ENCODE results near the gene HHIPL1. TPM values are rescaled to one million over a fixed set of nuclear protein-coding genes. Genes with fewer than 3 reads are reported as not detected.

The HHIPL1 gene
- total RNA-seq, 1 donor from 2014 or later: 2.7 TPM

DNA sequence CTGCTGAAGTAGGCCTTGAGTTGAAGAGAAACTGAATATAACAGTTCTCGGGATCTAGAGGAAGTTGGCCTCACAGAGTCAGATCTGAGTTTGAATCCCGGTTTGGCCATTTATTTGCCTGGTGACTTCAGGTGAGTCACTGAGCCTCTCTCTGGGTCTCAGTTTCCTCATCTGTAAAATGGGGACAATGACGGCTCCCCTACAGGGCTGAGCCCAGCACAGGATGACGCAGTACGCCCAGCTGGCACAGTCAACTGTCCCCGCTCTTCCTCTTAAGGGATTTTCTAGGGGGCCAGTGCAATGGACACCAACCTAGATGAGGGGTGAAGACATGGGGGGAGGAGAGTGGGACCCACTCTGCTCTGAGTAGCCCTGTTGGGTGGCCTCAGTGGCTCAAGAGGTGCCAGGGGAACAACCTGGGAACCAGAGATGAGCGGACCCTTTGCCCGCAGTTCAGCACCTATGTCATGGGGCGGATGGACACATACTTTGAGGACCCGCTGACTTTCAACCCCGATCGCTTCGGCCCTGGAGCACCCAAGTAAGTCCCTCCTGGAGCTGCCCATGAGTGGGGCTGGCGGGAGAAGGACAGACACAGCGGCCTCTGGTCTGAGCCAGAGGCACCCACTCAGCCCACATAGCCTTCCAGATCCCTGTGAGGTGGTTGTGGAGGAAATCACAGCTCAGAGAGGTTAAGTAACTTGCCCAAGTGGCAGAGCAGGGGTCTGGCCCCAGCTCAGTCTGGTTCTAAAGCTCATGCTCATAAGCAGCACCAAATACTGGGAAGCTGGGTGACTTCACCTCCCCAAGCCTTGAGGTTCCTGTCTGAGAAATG is 80.2 kb downstream of the HHIPL1 start:
- H3K9me3 Mint-ChIP-seq (ENCODE audit: unreplicated experiment): no peaks in the 10 kb centered on the region
- peaks cover 6% of the 10 kb centered on the region for H3K27me3 Mint-ChIP-seq (ENCODE audit: unreplicated experiment)
- peaks cover 3% of the 10 kb centered on the region for H3K4me1 Mint-ChIP-seq (ENCODE audit: unreplicated experiment)
- TF ChIP-seq, protein P1, sequence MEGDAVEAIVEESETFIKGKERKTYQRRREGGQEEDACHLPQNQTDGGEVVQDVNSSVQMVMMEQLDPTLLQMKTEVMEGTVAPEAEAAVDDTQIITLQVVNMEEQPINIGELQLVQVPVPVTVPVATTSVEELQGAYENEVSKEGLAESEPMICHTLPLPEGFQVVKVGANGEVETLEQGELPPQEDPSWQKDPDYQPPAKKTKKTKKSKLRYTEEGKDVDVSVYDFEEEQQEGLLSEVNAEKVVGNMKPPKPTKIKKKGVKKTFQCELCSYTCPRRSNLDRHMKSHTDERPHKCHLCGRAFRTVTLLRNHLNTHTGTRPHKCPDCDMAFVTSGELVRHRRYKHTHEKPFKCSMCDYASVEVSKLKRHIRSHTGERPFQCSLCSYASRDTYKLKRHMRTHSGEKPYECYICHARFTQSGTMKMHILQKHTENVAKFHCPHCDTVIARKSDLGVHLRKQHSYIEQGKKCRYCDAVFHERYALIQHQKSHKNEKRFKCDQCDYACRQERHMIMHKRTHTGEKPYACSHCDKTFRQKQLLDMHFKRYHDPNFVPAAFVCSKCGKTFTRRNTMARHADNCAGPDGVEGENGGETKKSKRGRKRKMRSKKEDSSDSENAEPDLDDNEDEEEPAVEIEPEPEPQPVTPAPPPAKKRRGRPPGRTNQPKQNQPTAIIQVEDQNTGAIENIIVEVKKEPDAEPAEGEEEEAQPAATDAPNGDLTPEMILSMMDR (IDR thresholded peaks at IDR 0.05): no peak
- H3K4me3 Mint-ChIP-seq (ENCODE audit: unreplicated experiment): no peak overlapping the region
- H3K36me3 Mint-ChIP-seq (ENCODE audit: unreplicated experiment): no peaks in the 10 kb centered on the region
- H3K27ac Mint-ChIP-seq (ENCODE audit: unreplicated experiment): no peak overlapping the region
- peak; percentile 77 for DNase-seq (ENCODE audit: extremely low spot score, unreplicated experiment)

DNA sequence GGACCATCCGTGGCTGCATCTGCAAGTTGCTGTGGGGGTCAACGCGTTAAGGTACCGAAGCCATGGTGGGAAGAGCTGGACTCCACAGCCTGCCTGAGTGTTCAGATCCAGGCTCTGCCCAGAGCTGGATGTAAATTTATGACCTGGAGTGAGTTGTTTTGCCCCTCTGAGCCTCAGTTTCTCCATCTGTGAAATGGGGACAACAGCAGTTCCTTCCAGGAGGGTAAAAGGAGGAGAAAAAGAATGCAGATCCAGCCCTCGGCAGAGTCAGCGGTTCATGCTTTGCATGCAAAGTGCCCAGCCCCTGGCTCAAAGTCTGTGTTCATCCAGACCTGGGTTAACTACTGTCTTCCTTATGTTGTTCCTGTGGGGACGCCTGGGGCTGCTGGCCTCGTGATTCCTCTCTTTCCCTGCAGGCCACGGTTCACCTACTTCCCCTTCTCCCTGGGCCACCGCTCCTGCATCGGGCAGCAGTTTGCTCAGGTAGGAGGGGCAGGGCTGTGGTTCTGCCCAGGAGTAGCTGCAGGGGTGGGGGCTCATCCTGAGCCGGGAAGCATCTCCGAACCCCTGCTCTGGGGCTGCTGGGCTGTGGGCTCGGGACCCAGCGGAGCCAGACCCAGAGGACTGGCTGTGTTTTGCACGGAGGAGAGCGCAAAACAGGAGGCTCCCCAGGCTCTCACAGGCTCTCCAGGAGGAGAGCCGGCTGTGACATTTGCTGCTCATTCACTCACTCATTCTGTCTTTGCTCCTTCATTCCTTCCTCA is 81.0 kb downstream of the HHIPL1 start:
- H3K27ac Mint-ChIP-seq (ENCODE audit: unreplicated experiment): no peak overlapping the region
- TF ChIP-seq, protein P1 (IDR thresholded peaks at IDR 0.05): no peak
- H3K27me3 Mint-ChIP-seq (ENCODE audit: unreplicated experiment): peaks cover 6% of the 10 kb centered on the region
- H3K4me3 Mint-ChIP-seq (ENCODE audit: unreplicated experiment): no peak overlapping the region
- peaks cover 3% of the 10 kb centered on the region for H3K4me1 Mint-ChIP-seq (ENCODE audit: unreplicated experiment)
- peak; percentile 56 for DNase-seq (ENCODE audit: extremely low spot score, unreplicated experiment)
- no peaks in the 10 kb centered on the region for H3K36me3 Mint-ChIP-seq (ENCODE audit: unreplicated experiment)
- no peaks in the 10 kb centered on the region for H3K9me3 Mint-ChIP-seq (ENCODE audit: unreplicated experiment)

DNA sequence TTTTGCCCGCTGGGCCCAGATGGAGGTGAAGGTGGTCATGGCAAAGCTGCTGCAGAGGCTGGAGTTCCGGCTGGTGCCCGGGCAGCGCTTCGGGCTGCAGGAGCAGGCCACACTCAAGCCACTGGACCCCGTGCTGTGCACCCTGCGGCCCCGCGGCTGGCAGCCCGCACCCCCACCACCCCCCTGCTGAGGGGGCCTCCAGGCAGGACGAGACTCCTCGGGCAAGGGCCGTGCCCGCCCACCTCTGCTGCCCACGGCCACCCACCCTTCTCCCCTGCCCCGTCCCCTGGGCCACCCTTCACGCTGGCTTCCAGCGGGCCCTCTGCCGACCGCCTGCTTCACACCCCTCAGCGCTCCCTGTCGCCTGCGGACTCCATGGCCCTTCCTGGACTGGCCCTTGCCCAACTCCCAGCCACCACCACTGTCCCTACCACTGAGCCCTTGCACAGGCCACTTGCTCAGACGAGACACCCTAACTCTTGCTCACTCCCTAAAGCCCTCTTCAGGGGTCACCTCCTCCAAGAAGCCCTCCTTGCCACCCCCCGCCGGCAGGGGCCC is 81.7 kb downstream of the HHIPL1 start:
- Mint-ChIP-seq H3K36me3 (ENCODE audit: unreplicated experiment) (no peaks in the 10 kb centered on the region), H3K4me1 (ENCODE audit: unreplicated experiment) (peaks cover 3% of the 10 kb centered on the region), H3K27me3 (ENCODE audit: unreplicated experiment) (peaks cover 6% of the 10 kb centered on the region), H3K4me3 (ENCODE audit: unreplicated experiment) (no peak overlapping the region), H3K9me3 (ENCODE audit: unreplicated experiment) (no peaks in the 10 kb centered on the region), H3K27ac (ENCODE audit: unreplicated experiment) (peak overlapping the region; percentile 52)
- TF ChIP-seq, protein P1 (IDR thresholded peaks at IDR 0.05): no peak
- DNase-seq (ENCODE audit: extremely low spot score, unreplicated experiment): peak; percentile 82

DNA sequence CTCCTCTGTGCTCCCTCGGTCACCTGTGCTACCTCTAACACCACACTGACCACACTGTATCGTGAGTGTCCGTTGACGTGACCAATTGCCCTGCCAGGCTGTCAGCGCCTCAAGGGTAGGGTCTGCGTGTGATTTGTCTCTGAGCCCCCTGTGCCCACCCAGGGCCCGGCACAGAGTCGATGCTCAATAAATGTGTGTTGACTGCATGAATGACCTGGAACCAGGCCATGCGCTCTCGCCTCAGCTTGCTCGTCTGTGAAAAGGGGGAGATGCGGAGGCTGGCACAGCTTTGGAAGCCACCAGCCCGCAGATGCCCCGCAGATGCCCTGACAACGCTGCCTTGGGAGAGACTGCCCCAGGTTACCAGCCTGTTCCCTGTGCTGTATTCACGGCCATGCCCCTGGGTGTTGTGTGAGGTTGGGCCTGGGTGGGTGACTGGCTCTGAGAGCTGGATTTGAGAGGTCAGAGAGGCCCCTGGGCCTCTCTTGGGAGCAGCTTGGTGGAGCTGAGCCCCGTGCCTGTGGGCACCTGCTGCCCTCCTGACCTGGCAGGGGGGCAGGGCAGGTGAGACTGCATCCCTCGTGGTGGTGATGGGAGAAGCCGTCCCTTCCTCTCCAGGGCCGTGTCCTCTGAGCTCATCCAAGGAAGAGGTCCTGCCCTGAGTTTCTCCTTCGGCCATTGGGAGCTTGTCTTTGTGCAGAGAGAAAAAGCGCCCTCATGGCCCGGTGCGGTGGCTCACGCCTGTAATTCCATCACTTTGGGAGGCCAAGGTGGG is 82.4 kb downstream of the HHIPL1 start:
- DNase-seq (ENCODE audit: extremely low spot score, unreplicated experiment): peak; percentile 74
- H3K27me3 Mint-ChIP-seq (ENCODE audit: unreplicated experiment): peaks cover 6% of the 10 kb centered on the region
- H3K27ac Mint-ChIP-seq (ENCODE audit: unreplicated experiment): no peak overlapping the region
- TF ChIP-seq, protein P1 (IDR thresholded peaks at IDR 0.05): no peak
- no peak overlapping the region for H3K4me3 Mint-ChIP-seq (ENCODE audit: unreplicated experiment)
- H3K9me3 Mint-ChIP-seq (ENCODE audit: unreplicated experiment): no peaks in the 10 kb centered on the region
- H3K36me3 Mint-ChIP-seq (ENCODE audit: unreplicated experiment): no peaks in the 10 kb centered on the region
- peaks cover 3% of the 10 kb centered on the region for H3K4me1 Mint-ChIP-seq (ENCODE audit: unreplicated experiment)
